HG03571 (cell line): ENCODE measurements around the gene DCUN1D3.

Source experiments
- ATAC-seq: cut with Tn5 transposase; IDR thresholded peaks from one replicate; pipeline ENCODE4 v1.9.1; 2021; ENCODE audit not compliant: unreplicated experiment

The DCUN1D3 gene

GRCh38 chr16:20920091-20920490 lies 19.9 kb upstream of the DCUN1D3 start:
- no peak for ATAC-seq

- ATAC-seq, result no peak
Observed at GRCh38 chr16:20918486-20919239, 18.5 kb upstream of the DCUN1D3 start.

- no peak for ATAC-seq
Observed at GRCh38 chr16:20916942-20917341, 16.8 kb upstream of the DCUN1D3 start.

DNA sequence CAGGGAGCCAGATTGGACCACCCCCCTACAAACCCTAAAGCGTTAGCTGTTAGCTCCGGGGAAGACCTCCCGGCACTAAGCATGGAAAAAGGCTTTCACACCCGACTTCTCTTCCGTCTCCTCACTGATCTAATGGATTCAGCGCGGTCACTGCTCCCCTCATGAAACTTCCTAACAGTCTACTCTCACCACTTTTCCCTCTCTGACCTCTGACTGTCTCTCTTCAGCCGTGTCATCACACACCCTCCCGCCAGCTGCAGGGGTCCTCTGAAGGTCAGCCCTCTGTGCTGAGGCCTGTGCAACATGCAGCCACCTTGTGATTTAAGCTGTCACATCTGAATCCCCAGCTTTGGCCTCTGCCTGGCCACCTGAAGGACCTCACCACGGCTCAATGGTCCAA lies 16.1 kb upstream of the DCUN1D3 start:
- ATAC-seq, result no peak

GRCh38 chr16:20911361-20911760 lies 11.2 kb upstream of the DCUN1D3 start:
- ATAC-seq, result no peak

DNA sequence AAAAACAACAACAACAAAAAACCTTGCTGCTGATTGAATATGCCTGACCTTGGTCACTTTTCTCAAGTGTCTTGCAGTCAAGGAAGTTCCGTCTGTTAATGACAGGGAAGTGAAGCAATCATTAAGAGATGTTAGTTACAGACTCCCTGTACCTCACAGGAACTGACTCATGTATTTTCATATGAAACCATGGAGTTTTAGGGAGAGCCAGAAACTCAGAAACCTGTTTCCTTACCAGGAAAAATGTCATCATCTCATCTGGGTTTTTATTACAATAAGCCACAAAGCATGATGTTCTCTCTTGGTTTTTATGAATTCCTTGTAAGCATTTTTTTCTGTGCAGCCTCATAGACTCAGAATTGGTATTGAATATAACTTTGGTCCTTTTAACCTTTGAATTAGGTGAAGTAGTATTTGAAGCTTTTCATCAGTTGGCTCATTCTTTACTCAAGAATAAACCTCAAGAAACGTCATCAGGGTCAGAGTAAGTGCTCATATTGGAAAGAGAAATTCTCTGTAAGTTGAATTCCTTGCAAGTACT lies 10.7 kb upstream of the DCUN1D3 start:
- ATAC-seq, result no peak

GRCh38 chr16:20906341-20907255 lies 6.4 kb upstream of the DCUN1D3 start:
- no peak for ATAC-seq

- ATAC-seq, result no peak
Observed at GRCh38 chr16:20905576-20905975, 5.4 kb upstream of the DCUN1D3 start.

DNA sequence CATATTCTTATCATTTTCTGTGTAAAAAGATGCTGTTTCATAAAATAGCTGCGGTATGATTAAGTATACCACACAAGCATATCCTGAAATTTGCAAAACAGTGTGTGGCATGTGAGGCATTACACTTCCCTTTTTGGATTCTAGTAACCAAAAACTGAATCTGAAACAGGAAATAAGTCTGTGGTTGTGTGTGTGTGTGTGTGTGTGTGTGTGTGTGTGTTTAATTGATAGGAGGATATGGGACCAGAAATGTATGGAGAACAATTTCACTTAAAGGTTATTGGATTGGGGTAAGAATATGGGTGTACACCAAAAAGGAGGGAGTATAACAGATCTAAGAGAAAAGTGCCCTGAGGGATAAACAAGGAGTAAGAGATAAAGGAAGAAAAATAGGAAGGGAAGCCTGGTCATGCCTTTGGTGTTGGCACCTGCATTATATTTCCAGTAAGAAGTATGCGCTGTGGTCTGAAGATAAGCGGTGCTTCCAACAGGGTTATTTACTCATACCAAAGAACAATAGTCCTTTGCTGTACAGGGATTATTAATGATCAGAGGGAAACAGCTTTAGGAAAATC lies 4.4 kb upstream of the DCUN1D3 start:
- no peak for ATAC-seq

GRCh38 chr16:20903899-20904506 lies 3.8 kb upstream of the DCUN1D3 start:
- no peak for ATAC-seq

GRCh38 chr16:20903116-20903898 lies 3.1 kb upstream of the DCUN1D3 start:
- ATAC-seq, result no peak

GRCh38 chr16:20902426-20902825 lies 2.3 kb upstream of the DCUN1D3 start:
- ATAC-seq, result no peak

DNA sequence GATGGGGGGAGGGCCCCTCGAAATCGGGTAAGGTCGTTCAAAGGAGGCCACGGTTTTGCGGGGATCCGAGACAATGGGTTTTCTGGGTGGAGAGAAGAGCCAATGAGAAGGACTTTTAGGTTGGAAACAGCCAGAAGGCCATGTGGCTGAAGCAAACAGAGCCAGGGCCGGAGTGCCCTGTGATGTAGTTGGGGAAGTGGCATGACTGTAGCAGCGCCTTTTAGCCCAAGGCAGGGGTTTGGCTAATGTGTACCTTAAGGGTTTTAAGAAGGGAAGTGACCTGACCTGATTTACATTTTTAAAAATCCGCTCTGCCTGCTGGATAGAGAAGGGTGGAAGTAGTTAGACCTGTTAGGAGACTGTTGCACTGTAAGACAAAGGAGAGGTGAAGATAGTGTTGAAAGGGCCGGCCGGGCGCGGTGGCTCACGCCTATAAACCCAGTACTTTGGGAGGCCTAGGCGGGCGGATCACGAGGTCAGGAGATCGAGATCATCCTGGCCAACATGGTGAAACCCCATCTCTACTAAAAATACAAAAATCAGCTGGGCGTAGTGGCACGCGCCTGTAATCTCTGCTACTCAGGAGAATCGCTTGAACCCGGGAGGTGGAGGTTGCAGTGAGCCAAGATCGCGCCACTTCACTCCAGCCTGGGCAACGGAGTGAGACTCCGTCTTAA lies 1.4 kb upstream of the DCUN1D3 start:
- ATAC-seq, result no peak

DNA sequence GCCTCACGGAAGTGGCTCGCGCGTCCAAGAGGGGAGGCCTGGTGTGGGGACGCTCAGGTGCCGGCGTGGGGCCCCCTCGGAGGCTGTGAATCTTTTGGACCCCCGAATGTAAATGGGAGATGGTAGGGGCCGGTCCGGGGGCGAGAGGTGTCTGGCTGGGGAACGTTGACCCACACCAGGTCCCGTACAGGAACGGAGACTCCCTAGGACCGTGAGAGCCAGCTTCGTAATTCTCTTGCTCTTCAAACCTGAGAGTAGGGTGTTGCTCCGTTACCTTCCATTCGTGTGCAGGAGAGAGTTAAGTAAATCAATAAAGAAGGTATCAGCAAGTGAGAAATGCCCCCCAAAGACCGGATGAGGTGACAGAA lies 894 bp upstream of the DCUN1D3 start:
- ATAC-seq, result no peak

GRCh38 chr16:20899477-20900298 lies 470 bp downstream of the DCUN1D3 start:
- ATAC-seq, result no peak

DNA sequence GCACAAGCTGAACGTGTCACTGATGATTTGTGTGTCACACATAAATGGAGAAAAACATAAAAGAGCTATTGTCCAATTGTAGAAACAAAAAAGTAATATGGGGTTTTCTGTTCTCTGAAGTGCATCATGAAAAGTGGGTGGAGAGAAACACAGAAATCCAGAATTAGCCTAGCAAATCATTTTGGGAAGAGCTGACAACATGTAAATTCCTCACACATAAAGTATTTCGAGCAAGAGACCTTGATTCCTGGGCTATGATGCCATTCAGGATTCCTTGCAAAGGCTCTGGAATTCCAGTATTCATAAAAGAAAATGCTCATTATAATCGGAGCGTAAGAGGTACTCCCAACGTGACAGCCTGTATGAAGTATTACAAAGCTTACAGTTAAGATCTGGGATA lies 1.1 kb downstream of the DCUN1D3 start:
- ATAC-seq, result no peak

GRCh38 chr16:20897922-20898321 lies 2.2 kb downstream of the DCUN1D3 start:
- no peak for ATAC-seq

DNA sequence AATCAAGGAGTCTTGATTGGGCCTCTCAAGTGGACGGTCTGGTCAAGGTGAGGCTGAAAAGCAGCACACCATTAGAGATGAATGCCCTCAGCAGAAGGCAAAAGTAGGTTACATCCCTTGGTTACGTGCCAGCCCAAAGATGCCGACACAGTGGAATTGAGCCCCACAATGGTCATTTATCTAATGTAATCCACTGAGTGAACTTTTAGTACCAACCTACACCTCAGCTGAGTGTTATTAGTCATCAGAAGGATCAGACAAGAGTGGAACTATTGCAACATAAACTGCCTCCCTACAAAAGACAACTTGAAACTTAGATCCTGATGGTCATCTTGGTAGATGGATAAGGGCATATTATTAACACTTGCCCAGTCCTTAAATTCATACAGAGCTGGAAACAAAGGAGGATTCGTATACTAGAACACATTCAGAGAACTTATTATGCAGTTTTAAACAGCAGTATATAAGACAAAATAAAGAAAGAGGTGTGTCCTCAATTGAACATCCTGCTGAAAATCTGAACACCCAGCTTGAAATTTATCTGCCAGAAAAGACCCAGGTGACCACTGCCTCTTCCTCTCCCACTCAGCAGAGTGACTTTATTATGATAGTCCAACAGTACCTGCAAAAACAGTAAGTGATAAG lies 2.8 kb downstream of the DCUN1D3 start:
- ATAC-seq, result no peak

DNA sequence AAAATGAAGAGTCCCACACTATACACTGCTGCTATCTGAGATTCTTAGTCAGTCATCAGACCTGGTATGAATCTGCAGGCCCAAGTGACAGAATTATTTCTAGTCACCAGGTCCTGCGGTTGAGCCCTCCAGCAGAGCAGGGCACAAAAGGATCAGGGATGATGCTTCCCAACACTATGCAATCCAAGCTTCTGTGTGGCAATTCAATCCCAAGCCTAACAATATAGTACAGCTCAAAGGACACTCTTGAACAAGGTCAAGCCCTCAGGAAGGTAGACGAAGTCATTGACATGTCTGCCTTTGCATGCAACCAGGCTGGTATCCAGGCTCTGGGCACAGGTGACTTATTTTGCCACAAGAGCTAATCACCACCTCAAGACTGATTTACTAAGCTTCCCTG lies 5.8 kb downstream of the DCUN1D3 start:
- no peak for ATAC-seq
